Keratinocyte (primary cell): Measurements from ENCODE around the gene ACAP2. TPM values are rescaled to one million over a fixed set of nuclear protein-coding genes. Genes with fewer than 3 reads are reported as not detected.

Source experiments
- DNase-seq: peaks from one replicate; pipeline ENCODE4 v3.0.0-alpha.2; 2011; ENCODE audit warnings: low read depth, missing footprints, low spot score
- FAIRE-seq: peaks from 2 replicates; lab custom pipeline; 2011; peaks lifted over from hg19 to GRCh38; lab: Jason Lieb, UNC
- H2AFZ ChIP-seq: 2 replicates; pipeline ENCODE4 v1.6.0; 2012; ENCODE audit warnings: low read length, control low read depth, inconsistent platforms; ENCODE audit not compliant: control insufficient read depth
- H3K27ac ChIP-seq: 2 replicates; pipeline ENCODE4 v1.5.1; 2011; ENCODE audit warnings: low read length; ENCODE audit not compliant: control insufficient read depth, insufficient read depth
- H3K27me3 ChIP-seq: 3 replicates; pipeline ENCODE4 v1.6.0; 2011; ENCODE audit warnings: low read length; ENCODE audit not compliant: control insufficient read depth, insufficient read depth; ENCODE audit errors: extremely low read depth
- H3K36me3 ChIP-seq, 2 experiments: 2 replicates in 1 of 2; 3 replicates in 1 of 2; pipeline ENCODE4 v1.5.1; 2011; ENCODE audit warnings: low read length in 2 of 2, mild to moderate bottlenecking in 1 of 2; ENCODE audit not compliant: control insufficient read depth in 2 of 2, insufficient read depth in 2 of 2; ENCODE audit errors: extremely low read depth in 1 of 2
- H3K4me1 ChIP-seq: 3 replicates; pipeline ENCODE4 v1.5.1; 2011; ENCODE audit warnings: low read length; ENCODE audit not compliant: control insufficient read depth, insufficient read depth; ENCODE audit errors: extremely low read depth
- H3K4me2 ChIP-seq: 3 replicates; pipeline ENCODE4 v1.6.0; 2011; ENCODE audit warnings: low read depth, low read length; ENCODE audit not compliant: control insufficient read depth, insufficient read depth; ENCODE audit errors: extremely low read depth
- H3K4me3 ChIP-seq, 3 experiments: fragments of 200-600 bp in 1 of 3; sonication (generic) in 1 of 3; 2 replicates in 2 of 3; 3 replicates in 1 of 3; pipeline ENCODE4 v1.5.1; 2011 to 2016; ENCODE audit warnings: low read length in 3 of 3, mild to moderate bottlenecking in 3 of 3, control low read depth in 2 of 3, inconsistent platforms in 1 of 3, low read depth in 1 of 3, mixed read lengths in 1 of 3, mixed run types in 1 of 3, moderate library complexity in 1 of 3; ENCODE audit not compliant: control insufficient read depth in 2 of 3, insufficient read depth in 2 of 3; ENCODE audit errors: extremely low read depth in 1 of 3
- H3K79me2 ChIP-seq: 2 replicates; pipeline ENCODE4 v1.6.0; 2012; ENCODE audit warnings: low read length; ENCODE audit not compliant: control insufficient read depth, insufficient read depth
- H3K9ac ChIP-seq: 3 replicates; pipeline ENCODE4 v1.6.0; 2011; ENCODE audit warnings: low read length; ENCODE audit not compliant: control insufficient read depth, insufficient read depth; ENCODE audit errors: extremely low read depth
- H3K9me1 ChIP-seq: 3 replicates; pipeline ENCODE4 v1.6.0; 2011; ENCODE audit warnings: low read length; ENCODE audit not compliant: control insufficient read depth, insufficient read depth; ENCODE audit errors: extremely low read depth
- H3K9me3 ChIP-seq: 2 replicates; pipeline ENCODE4 v1.5.1; 2012; ENCODE audit warnings: low read depth, low read length; ENCODE audit not compliant: control insufficient read depth
- H4K20me1 ChIP-seq: 3 replicates; pipeline ENCODE4 v1.6.0; 2011; ENCODE audit warnings: low read length; ENCODE audit not compliant: control insufficient read depth, insufficient read depth; ENCODE audit errors: extremely low read depth
- EZH2 ChIP-seq: IDR thresholded peaks from one replicate; pipeline ENCODE4 v1.6.1; 2012; ENCODE audit warnings: inconsistent platforms, mild to moderate bottlenecking, low read length, moderate library complexity
- dilution Hi-C: fragments of 300-500 bp; cut with MboI; formaldehyde crosslinking; loops from one replicate; pipeline ENCODE4 v1.7.0; 2020; ENCODE audit warnings: low sequenced_read_pairs; ENCODE audit not compliant: extremely low pct_ligation_motif_present
- polyA plus RNA-seq, 5 experiments: library from polyadenylated mRNA; depleted of rRNA in 3 of 5; stranded (reverse) in 3 of 5; stranded (forward) in 1 of 5; unstranded in 1 of 5; fragments of >200 nt; gene quantifications; 1 replicate in 1 of 5; 2 replicates in 3 of 5; 3 replicates in 1 of 5; pipeline versions ENCODE4 v1.2.1 to v1.2.3, GENCODE V29; 2011 to 2012; ENCODE audit warnings: missing spikeins in 2 of 5, low read depth in 1 of 5, low replicate concordance in 1 of 5
- TF ChIP-seq, protein P1 (sequence below), 3 experiments: IDR thresholded peaks in 1 of 3; conservative IDR thresholded peaks in 1 of 3; optimal IDR thresholded peaks in 1 of 3; 2 replicates in 2 of 3; 3 replicates in 1 of 3; pipeline versions ENCODE3 to v1.5.1; 2011; ENCODE audit warnings: low read length in 3 of 3, mild to moderate bottlenecking in 3 of 3, moderate library complexity in 2 of 3, control low read depth in 1 of 3, inconsistent platforms in 1 of 3; ENCODE audit not compliant: insufficient read depth in 2 of 3; ENCODE audit errors: extremely low read depth in 1 of 3

ACAP2 gene
- polyA plus RNA-seq, 1 donor (not counting 4 experiments of a cell fraction or from before 2014, with no cell fraction given), result 23.5 TPM

DNA sequence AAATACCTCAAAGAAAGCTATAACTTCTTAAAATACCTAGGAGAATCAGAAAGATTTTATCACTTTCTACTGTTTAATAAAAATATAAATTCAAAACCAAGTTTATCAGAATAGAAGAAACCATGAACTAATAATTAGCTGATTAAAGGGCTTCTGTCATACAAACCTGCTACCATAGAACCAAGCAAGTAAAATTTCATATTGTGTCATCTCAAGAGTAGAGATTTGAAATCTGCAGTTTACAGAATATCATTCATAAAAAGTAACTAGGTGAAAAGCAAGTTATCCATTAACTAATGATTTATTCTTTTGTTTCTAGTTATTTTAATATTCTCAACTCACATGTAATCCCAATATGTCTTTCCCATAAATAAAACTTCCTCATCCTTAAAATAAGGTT is 135.1 kb downstream of the ACAP2 start:
- Histone ChIP-seq H3K79me2 (no peaks in the 10 kb centered on the region), H3K4me2 (no peak overlapping the region), H3K4me3 (no peak overlapping the region), H3K36me3 (peaks cover 0 to 2% of the 10 kb centered on the region in 2 experiments), H3K4me1 (no peaks in the 10 kb centered on the region), H2AFZ (no peak overlapping the region), H3K9me1 (no peaks in the 10 kb centered on the region), H3K9ac (no peak overlapping the region), H3K27me3 (no peaks in the 10 kb centered on the region), H3K27ac (no peak overlapping the region), H3K9me3 (no peaks in the 10 kb centered on the region), H4K20me1 (no peaks in the 10 kb centered on the region)
- dilution Hi-C loops, result no loop called here
- TF ChIP-seq, protein P1, sequence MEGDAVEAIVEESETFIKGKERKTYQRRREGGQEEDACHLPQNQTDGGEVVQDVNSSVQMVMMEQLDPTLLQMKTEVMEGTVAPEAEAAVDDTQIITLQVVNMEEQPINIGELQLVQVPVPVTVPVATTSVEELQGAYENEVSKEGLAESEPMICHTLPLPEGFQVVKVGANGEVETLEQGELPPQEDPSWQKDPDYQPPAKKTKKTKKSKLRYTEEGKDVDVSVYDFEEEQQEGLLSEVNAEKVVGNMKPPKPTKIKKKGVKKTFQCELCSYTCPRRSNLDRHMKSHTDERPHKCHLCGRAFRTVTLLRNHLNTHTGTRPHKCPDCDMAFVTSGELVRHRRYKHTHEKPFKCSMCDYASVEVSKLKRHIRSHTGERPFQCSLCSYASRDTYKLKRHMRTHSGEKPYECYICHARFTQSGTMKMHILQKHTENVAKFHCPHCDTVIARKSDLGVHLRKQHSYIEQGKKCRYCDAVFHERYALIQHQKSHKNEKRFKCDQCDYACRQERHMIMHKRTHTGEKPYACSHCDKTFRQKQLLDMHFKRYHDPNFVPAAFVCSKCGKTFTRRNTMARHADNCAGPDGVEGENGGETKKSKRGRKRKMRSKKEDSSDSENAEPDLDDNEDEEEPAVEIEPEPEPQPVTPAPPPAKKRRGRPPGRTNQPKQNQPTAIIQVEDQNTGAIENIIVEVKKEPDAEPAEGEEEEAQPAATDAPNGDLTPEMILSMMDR (optimal IDR thresholded peaks at IDR 0.05 in 1 of 3, IDR thresholded peaks at IDR 0.05 in 1 of 3, conservative IDR thresholded peaks at IDR 0.05 in 1 of 3; ENCODE audit: extremely low read depth in 1 of 3, insufficient read depth in 2 of 3, low read length in 3 of 3), result no peak
- no peak for TF ChIP-seq EZH2
- FAIRE-seq (no peak), DNase-seq (no peak)

DNA sequence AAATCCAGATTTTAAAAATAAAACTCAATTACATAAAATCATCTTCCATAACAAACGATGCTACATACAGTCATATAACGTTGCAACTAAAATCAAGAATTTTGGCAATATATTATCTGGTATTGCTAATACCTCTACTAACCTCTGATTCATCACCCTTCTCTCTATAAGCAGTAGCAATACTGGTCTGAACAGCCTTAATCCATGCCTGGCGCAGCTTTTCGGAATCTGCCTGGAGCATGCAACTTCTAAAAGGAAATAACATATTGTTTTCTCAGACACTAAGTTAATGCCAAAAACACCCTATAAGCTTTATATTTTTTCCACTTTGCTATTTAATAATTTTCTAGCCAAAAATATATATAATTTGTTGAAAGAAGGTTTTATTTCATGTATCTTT is 136.5 kb downstream of the ACAP2 start:
- Histone ChIP-seq H3K9ac (no peak overlapping the region), H3K4me1 (no peaks in the 10 kb centered on the region), H3K4me3 (no peak overlapping the region), H3K79me2 (no peaks in the 10 kb centered on the region), H3K27ac (no peak overlapping the region), H3K9me1 (no peaks in the 10 kb centered on the region), H3K9me3 (no peaks in the 10 kb centered on the region), H3K36me3 (peaks cover 5 to 7% of the 10 kb centered on the region in 2 experiments), H2AFZ (no peak overlapping the region), H3K4me2 (no peak overlapping the region), H3K27me3 (no peaks in the 10 kb centered on the region), H4K20me1 (no peaks in the 10 kb centered on the region)
- dilution Hi-C loops, result no loop called here
- no peak for FAIRE-seq
- TF ChIP-seq EZH2, result no peak
- TF ChIP-seq, protein P1 (optimal IDR thresholded peaks at IDR 0.05 in 1 of 3, IDR thresholded peaks at IDR 0.05 in 1 of 3, conservative IDR thresholded peaks at IDR 0.05 in 1 of 3; ENCODE audit: extremely low read depth in 1 of 3, insufficient read depth in 2 of 3, low read length in 3 of 3), result no peak
- DNase-seq, result no peak
